Left lobe of liver (tissue), 2 donors: ENCODE measurements around the gene NCOA3. TPM values are rescaled to one million over a fixed set of nuclear protein-coding genes. Genes with fewer than 3 reads are reported as not detected.
"Not testable (repeated sequence)": the region's sequence is repeated elsewhere in the genome, so short reads cannot be mapped to it uniquely, and the experiment has no call there.

Source experiments
- ATAC-seq: fragments of 200-7000 bp; cut with Tn5 transposase; one replicate; pipeline ENCODE4 v1.9.1; 2020; ENCODE audit warnings: mild to moderate bottlenecking, moderate library complexity
- DNase-seq: peaks from one replicate; pipeline ENCODE4 v3.0.0-alpha.2; 2020; ENCODE audit warnings: low spot score
- total RNA-seq: library from RNA; stranded (reverse); gene quantifications from one replicate; pipeline ENCODE4 v1.2.1, GENCODE V29; 2021
- donor health status: DM: no; HTN: no; CAD: no; lungs with moderate emphysema.
- donor health status: DM: no; HTN: yes; CAD: no.

Gene NCOA3
- 11.2 TPM for total RNA-seq

GRCh38 chr20:47501482-47502270 lies at the start of gene NCOA3:
NCOA3 (plus strand) TSS chr20:47501887; CDS start chr20:47622248, 120,361 bp downstream.
- ATAC-seq: peak; percentile 97

DNA sequence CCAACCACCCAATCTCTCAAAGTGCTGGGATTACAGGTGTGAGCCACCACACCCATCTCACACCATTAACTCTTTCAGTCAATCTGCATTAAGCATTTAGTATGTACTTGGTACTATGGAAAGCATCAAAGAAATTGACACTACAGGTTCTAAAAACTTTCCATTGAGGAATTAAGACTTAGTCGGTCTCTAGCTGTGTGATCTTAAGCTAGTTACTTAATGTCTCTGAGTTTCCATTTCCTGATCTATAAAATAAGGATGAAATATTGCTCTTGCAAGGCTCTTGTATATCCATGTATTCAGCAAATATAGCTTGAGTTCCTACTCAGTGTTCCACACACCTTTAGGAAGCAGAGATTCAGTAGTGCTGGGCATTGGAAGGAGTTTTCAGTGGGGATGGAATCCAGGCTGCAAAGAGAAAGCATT lies 48.9 kb upstream of the NCOA3 start:
- no peak for DNase-seq
- ATAC-seq: no peak

More at GRCh38 chr20:47501482-47502270, at the start of gene NCOA3:
- DNase-seq: peak; percentile 96

DNA sequence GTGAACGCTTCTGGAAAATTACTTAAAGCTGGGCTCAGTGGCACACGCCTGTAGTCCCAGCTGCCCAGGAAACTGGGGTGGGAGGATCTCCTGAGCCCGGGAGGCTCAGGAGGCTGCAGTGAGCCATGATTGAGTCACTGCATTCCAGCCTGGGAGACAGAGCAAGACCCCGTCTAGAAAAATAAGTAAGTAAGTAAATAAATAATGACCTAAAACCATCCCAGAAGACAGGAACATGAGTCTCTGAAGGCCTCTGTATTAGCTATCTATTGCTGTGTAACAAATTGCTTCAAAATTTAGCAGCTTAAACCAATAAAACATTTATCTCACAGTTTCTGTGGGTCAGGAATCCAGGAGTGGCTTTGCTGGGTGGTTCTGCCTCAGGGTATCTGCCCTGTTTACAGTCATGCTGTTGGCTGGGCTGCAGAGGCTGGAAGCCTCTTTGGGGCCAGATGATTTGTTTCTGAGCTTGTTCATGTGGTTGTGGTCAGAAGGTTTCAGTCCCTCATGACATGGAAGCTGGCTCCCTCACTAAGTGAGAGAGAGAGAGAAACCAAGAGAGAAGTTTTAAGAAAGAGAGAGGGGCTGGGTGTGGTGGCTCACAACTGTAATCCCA lies 48.4 kb upstream of the NCOA3 start:
- ATAC-seq (no peak), DNase-seq (no peak)

- DNase-seq (no peak), ATAC-seq (peak; percentile 28)
Observed at GRCh38 chr20:47454298-47455132, 47.2 kb upstream of the NCOA3 start.

- no peak for DNase-seq
Observed at GRCh38 chr20:47455133-47456040, 46.3 kb upstream of the NCOA3 start.

GRCh38 chr20:47456041-47456537 lies 45.6 kb upstream of the NCOA3 start:
- ATAC-seq (no peak), DNase-seq (no peak)

More at GRCh38 chr20:47455133-47456040, 46.3 kb upstream of the NCOA3 start:
- ATAC-seq: peak; percentile 74

DNA sequence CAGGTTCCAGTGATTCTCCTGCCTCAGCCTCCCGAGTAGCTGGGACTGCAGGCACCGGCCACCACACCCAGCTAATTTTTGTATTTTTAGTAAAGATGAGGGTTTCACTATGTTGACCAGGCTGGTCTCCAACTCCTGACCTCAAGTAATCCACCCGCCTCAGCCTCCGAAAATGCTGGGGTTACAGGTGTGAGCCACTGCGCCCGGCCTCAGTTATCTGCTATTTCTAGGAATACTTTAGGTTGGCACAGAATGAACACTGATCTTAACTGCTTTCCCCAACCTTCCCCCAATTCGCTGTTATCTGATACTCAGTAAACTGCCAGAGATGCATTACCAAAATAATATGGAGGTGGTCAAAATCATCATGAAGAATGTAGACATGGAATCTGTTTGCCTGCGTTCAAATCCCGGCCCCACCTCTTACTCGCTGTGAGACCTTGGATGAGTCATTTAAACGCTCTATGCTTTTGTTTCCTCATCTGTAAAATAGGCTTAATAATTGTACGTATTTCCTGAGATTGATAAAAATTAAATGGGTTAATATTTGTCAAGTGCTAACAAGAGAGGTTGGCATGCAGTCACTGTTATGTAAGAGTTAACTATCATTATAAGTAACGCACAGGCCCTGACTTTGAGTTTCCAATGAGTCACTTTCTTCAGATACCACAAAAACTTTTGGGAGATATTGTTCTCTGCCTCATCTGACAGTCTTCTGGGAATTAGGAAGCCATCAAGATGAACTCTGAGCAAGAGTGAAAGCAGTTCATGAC lies 44.5 kb upstream of the NCOA3 start:
- ATAC-seq (no peak), DNase-seq (no peak)

GRCh38 chr20:47458280-47459050 lies 43.2 kb upstream of the NCOA3 start:
- DNase-seq, ATAC-seq: not testable (repeated sequence)

- ATAC-seq (no peak), DNase-seq (no peak)
Observed at GRCh38 chr20:47459344-47460073, 42.2 kb upstream of the NCOA3 start.

- not testable (repeated sequence) for ATAC-seq, DNase-seq
Observed at GRCh38 chr20:47460761-47461112, 41.0 kb upstream of the NCOA3 start.

GRCh38 chr20:47461120-47461685 lies 40.5 kb upstream of the NCOA3 start:
- DNase-seq (no peak), ATAC-seq (no peak)

DNA sequence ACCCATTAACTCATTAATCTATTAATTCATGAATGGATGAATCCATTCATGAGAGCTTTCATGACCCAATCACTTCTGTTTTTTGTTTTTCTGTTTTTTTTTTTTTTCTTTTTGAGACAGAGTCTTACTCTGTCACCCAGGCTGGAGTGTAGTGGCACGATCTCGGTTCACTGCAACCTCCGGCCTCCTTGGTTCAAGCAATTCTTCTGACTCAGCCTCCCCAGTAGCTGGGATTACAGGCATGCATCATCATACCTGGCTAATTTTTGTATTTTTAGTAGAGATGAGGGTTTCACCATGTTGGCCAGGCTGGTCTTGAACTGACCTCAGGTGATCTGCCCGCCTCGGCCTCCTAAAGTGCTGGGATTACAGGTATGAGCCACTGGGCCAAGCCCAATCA lies 39.8 kb upstream of the NCOA3 start:
- not testable (repeated sequence) for DNase-seq, ATAC-seq

- peak; percentile 93 for ATAC-seq
- DNase-seq: peak; percentile 82
Observed at GRCh38 chr20:47464380-47465101, 37.1 kb upstream of the NCOA3 start.

- DNase-seq (no peak), ATAC-seq (no peak)
Observed at GRCh38 chr20:47465335-47466090, 36.2 kb upstream of the NCOA3 start.

GRCh38 chr20:47466213-47466612 lies 35.5 kb upstream of the NCOA3 start:
- ATAC-seq (no peak), DNase-seq (no peak)
